Measurements from ENCODE around the gene GARIN5B. TPM values are rescaled to one million over a fixed set of nuclear protein-coding genes. Genes with fewer than 3 reads are reported as not detected.

Gene GARIN5B
- total RNA-seq, 1 donor from 2014 or later, result not detected

- Histone ChIP-seq H3K9me3 (ENCODE audit: control insufficient read depth in 3 of 3, low read length in 3 of 3) (no peaks in the 10 kb centered on the region), H3K4me3 (ENCODE audit: low read length in 3 of 3) (no peak overlapping the region), H3K27me3 (ENCODE audit: control insufficient read depth in 3 of 3, insufficient read depth in 3 of 3, low read length in 3 of 3) (no peaks in the 10 kb centered on the region), H3K27ac (ENCODE audit: low read depth, low read length) (no peak overlapping the region), H3K9ac (ENCODE audit: low read depth in 1 of 3, low read length in 3 of 3) (no peak overlapping the region), H3K4me1 (ENCODE audit: control insufficient read depth in 3 of 3, insufficient read depth in 3 of 3, low read length in 3 of 3) (no peaks in the 10 kb centered on the region), H3K36me3 (ENCODE audit: control insufficient read depth in 3 of 3, insufficient read depth in 3 of 3, low read length in 3 of 3) (peaks cover 0 to 1% (median 0%) of the 10 kb centered on the region in 3 donors)
Measured at GRCh38 chr19:55311797-55312196, 51.3 kb downstream of the GARIN5B start.

GRCh38 chr19:55311397-55311796 is 51.7 kb downstream of the GARIN5B start:
- H3K27ac ChIP-seq (ENCODE audit: low read depth, low read length), result no peak overlapping the region
- H3K9ac ChIP-seq (ENCODE audit: low read depth in 1 of 3, low read length in 3 of 3), result no peak overlapping the region
- H3K27me3 ChIP-seq (ENCODE audit: control insufficient read depth in 3 of 3, insufficient read depth in 3 of 3, low read length in 3 of 3), result no peaks in the 10 kb centered on the region
- H3K9me3 ChIP-seq (ENCODE audit: control insufficient read depth in 3 of 3, low read length in 3 of 3), result no peaks in the 10 kb centered on the region
- H3K4me1 ChIP-seq (ENCODE audit: control insufficient read depth in 3 of 3, insufficient read depth in 3 of 3, low read length in 3 of 3), result no peaks in the 10 kb centered on the region
- no peak overlapping the region for H3K4me3 ChIP-seq (ENCODE audit: low read length in 3 of 3)
- H3K36me3 ChIP-seq (ENCODE audit: control insufficient read depth in 3 of 3, insufficient read depth in 3 of 3, low read length in 3 of 3), result peaks cover 0 to 2% (median 0%) of the 10 kb centered on the region in 3 donors

GRCh38 chr19:55310498-55310897 is 52.6 kb downstream of the GARIN5B start:
- no peak overlapping the region for H3K9ac ChIP-seq (ENCODE audit: low read depth in 1 of 3, low read length in 3 of 3)
- H3K4me1 ChIP-seq (ENCODE audit: control insufficient read depth in 3 of 3, insufficient read depth in 3 of 3, low read length in 3 of 3), result no peaks in the 10 kb centered on the region
- peaks cover 0 to 4% (median 0%) of the 10 kb centered on the region in 3 donors for H3K36me3 ChIP-seq (ENCODE audit: control insufficient read depth in 3 of 3, insufficient read depth in 3 of 3, low read length in 3 of 3)

GRCh38 chr19:55309448-55309847 is 53.6 kb downstream of the GARIN5B start:
- no peaks in the 10 kb centered on the region for H3K9me3 ChIP-seq (ENCODE audit: control insufficient read depth in 3 of 3, low read length in 3 of 3)
- no peak overlapping the region for H3K9ac ChIP-seq (ENCODE audit: low read depth in 1 of 3, low read length in 3 of 3)
- H3K4me3 ChIP-seq (ENCODE audit: low read length in 3 of 3), result no peak overlapping the region
- no peak overlapping the region for H3K27ac ChIP-seq (ENCODE audit: low read depth, low read length)
- H3K27me3 ChIP-seq (ENCODE audit: control insufficient read depth in 3 of 3, insufficient read depth in 3 of 3, low read length in 3 of 3), result no peaks in the 10 kb centered on the region
- peaks cover 0 to 4% (median 0%) of the 10 kb centered on the region in 3 donors for H3K36me3 ChIP-seq (ENCODE audit: control insufficient read depth in 3 of 3, insufficient read depth in 3 of 3, low read length in 3 of 3)
- H3K4me1 ChIP-seq (ENCODE audit: control insufficient read depth in 3 of 3, insufficient read depth in 3 of 3, low read length in 3 of 3), result no peaks in the 10 kb centered on the region

More at GRCh38 chr19:55310498-55310897, 52.6 kb downstream of the GARIN5B start:
- Histone ChIP-seq H3K27me3 (ENCODE audit: control insufficient read depth in 3 of 3, insufficient read depth in 3 of 3, low read length in 3 of 3) (no peaks in the 10 kb centered on the region), H3K4me3 (ENCODE audit: low read length in 3 of 3) (no peak overlapping the region), H3K9me3 (ENCODE audit: control insufficient read depth in 3 of 3, low read length in 3 of 3) (no peaks in the 10 kb centered on the region), H3K27ac (ENCODE audit: low read depth, low read length) (no peak overlapping the region)

GRCh38 chr19:55308281-55308680 is 54.8 kb downstream of the GARIN5B start:
- no peaks in the 10 kb centered on the region for H3K9me3 ChIP-seq (ENCODE audit: control insufficient read depth in 3 of 3, low read length in 3 of 3)
- H3K4me3 ChIP-seq (ENCODE audit: low read length in 3 of 3), result no peak overlapping the region
- no peaks in the 10 kb centered on the region for H3K27me3 ChIP-seq (ENCODE audit: control insufficient read depth in 3 of 3, insufficient read depth in 3 of 3, low read length in 3 of 3)
- H3K4me1 ChIP-seq (ENCODE audit: control insufficient read depth in 3 of 3, insufficient read depth in 3 of 3, low read length in 3 of 3), result no peaks in the 10 kb centered on the region
- no peak overlapping the region for H3K27ac ChIP-seq (ENCODE audit: low read depth, low read length)
- peaks cover 0 to 4% (median 0%) of the 10 kb centered on the region in 3 donors for H3K36me3 ChIP-seq (ENCODE audit: control insufficient read depth in 3 of 3, insufficient read depth in 3 of 3, low read length in 3 of 3)
- H3K9ac ChIP-seq (ENCODE audit: low read depth in 1 of 3, low read length in 3 of 3), result no peak overlapping the region

GRCh38 chr19:55306712-55307111 is 56.3 kb downstream of the GARIN5B start:
- Histone ChIP-seq H3K9ac (ENCODE audit: low read depth in 1 of 3, low read length in 3 of 3) (no peak overlapping the region), H3K4me3 (ENCODE audit: low read length in 3 of 3) (no peak overlapping the region), H3K36me3 (ENCODE audit: control insufficient read depth in 3 of 3, insufficient read depth in 3 of 3, low read length in 3 of 3) (peaks cover 0 to 4% (median 0%) of the 10 kb centered on the region in 3 donors), H3K9me3 (ENCODE audit: control insufficient read depth in 3 of 3, low read length in 3 of 3) (no peaks in the 10 kb centered on the region), H3K27ac (ENCODE audit: low read depth, low read length) (no peak overlapping the region), H3K4me1 (ENCODE audit: control insufficient read depth in 3 of 3, insufficient read depth in 3 of 3, low read length in 3 of 3) (peaks cover 0 to 4% (median 3%) of the 10 kb centered on the region in 3 donors), H3K27me3 (ENCODE audit: control insufficient read depth in 3 of 3, insufficient read depth in 3 of 3, low read length in 3 of 3) (no peaks in the 10 kb centered on the region)

GRCh38 chr19:55305983-55306562 is 57.0 kb downstream of the GARIN5B start:
- no peak overlapping the region for H3K4me3 ChIP-seq (ENCODE audit: low read length in 3 of 3)
- H3K27ac ChIP-seq (ENCODE audit: low read depth, low read length), result no peak overlapping the region
- peaks cover 5 to 10% (median 6%) of the 10 kb centered on the region in 3 donors for H3K4me1 ChIP-seq (ENCODE audit: control insufficient read depth in 3 of 3, insufficient read depth in 3 of 3, low read length in 3 of 3)
- no peak overlapping the region for H3K9ac ChIP-seq (ENCODE audit: low read depth in 1 of 3, low read length in 3 of 3)
- no peaks in the 10 kb centered on the region for H3K27me3 ChIP-seq (ENCODE audit: control insufficient read depth in 3 of 3, insufficient read depth in 3 of 3, low read length in 3 of 3)
- H3K36me3 ChIP-seq (ENCODE audit: control insufficient read depth in 3 of 3, insufficient read depth in 3 of 3, low read length in 3 of 3), result peaks cover 0 to 4% (median 0%) of the 10 kb centered on the region in 3 donors
- no peaks in the 10 kb centered on the region for H3K9me3 ChIP-seq (ENCODE audit: control insufficient read depth in 3 of 3, low read length in 3 of 3)

- Histone ChIP-seq H3K9me3 (ENCODE audit: control insufficient read depth in 3 of 3, low read length in 3 of 3) (no peaks in the 10 kb centered on the region), H3K4me1 (ENCODE audit: control insufficient read depth in 3 of 3, insufficient read depth in 3 of 3, low read length in 3 of 3) (peaks cover 5 to 10% (median 6%) of the 10 kb centered on the region in 3 donors), H3K36me3 (ENCODE audit: control insufficient read depth in 3 of 3, insufficient read depth in 3 of 3, low read length in 3 of 3) (peaks cover 0 to 4% (median 0%) of the 10 kb centered on the region in 3 donors), H3K4me3 (ENCODE audit: low read length in 3 of 3) (no peak overlapping the region), H3K27me3 (ENCODE audit: control insufficient read depth in 3 of 3, insufficient read depth in 3 of 3, low read length in 3 of 3) (no peaks in the 10 kb centered on the region), H3K27ac (ENCODE audit: low read depth, low read length) (no peak overlapping the region), H3K9ac (ENCODE audit: low read depth in 1 of 3, low read length in 3 of 3) (no peak overlapping the region)
Measured at GRCh38 chr19:55305491-55305890, 57.6 kb downstream of the GARIN5B start.

GRCh38 chr19:55304980-55305379 is 58.1 kb downstream of the GARIN5B start:
- Histone ChIP-seq H3K36me3 (ENCODE audit: control insufficient read depth in 3 of 3, insufficient read depth in 3 of 3, low read length in 3 of 3) (peaks cover 0 to 4% (median 0%) of the 10 kb centered on the region in 3 donors), H3K4me1 (ENCODE audit: control insufficient read depth in 3 of 3, insufficient read depth in 3 of 3, low read length in 3 of 3) (peaks cover 5 to 10% (median 6%) of the 10 kb centered on the region in 3 donors), H3K4me3 (ENCODE audit: low read length in 3 of 3) (no peak overlapping the region), H3K9me3 (ENCODE audit: control insufficient read depth in 3 of 3, low read length in 3 of 3) (no peaks in the 10 kb centered on the region), H3K9ac (ENCODE audit: low read depth in 1 of 3, low read length in 3 of 3) (no peak overlapping the region), H3K27me3 (ENCODE audit: control insufficient read depth in 3 of 3, insufficient read depth in 3 of 3, low read length in 3 of 3) (peaks cover 0 to 2% (median 0%) of the 10 kb centered on the region in 3 donors), H3K27ac (ENCODE audit: low read depth, low read length) (no peak overlapping the region)
